H1 (cell line): ENCODE measurements around the gene VSIR. TPM values are rescaled to one million over a fixed set of nuclear protein-coding genes. Genes with fewer than 3 reads are reported as not detected.

Experiments
- CHD1 ChIP-seq: IDR thresholded peaks from 2 replicates; pipeline ENCODE4 v1.6.1; 2012; ENCODE audit warnings: low read depth, low read length, improper control_type of control experiment
- JUND ChIP-seq: IDR thresholded peaks from 2 replicates; pipeline ENCODE4 v1.6.1; 2011; ENCODE audit warnings: mild to moderate bottlenecking, improper control_type of control experiment, low read length
- KDM1A ChIP-seq: fragments of 200-600, 300-600 bp; sonication (generic); IDR thresholded peaks from 2 replicates; pipeline ENCODE4 v1.7.1; 2016; ENCODE audit warnings: mild to moderate bottlenecking, low read length, borderline replicate concordance
- NRF1 ChIP-seq: IDR thresholded peaks from 2 replicates; pipeline ENCODE4 v1.6.1; 2011; ENCODE audit warnings: mild to moderate bottlenecking, low read depth, low read length, improper control_type of control experiment
- POLR2A ChIP-seq, 2 experiments: IDR thresholded peaks; 1 replicate in 1 of 2; 2 replicates in 1 of 2; pipeline ENCODE4 v1.6.1; 2011; ENCODE audit warnings: low read depth in 2 of 2, low read length in 2 of 2, mild to moderate bottlenecking in 2 of 2; ENCODE audit errors: control extremely low read depth in 1 of 2
- RAD21 ChIP-seq, 2 experiments: IDR thresholded peaks in 1 of 2; conservative IDR thresholded peaks in 1 of 2; 2 replicates each; pipeline ENCODE4 v1.6.1; 2011; ENCODE audit warnings: low read depth in 2 of 2, low read length in 2 of 2, improper control_type of control experiment in 1 of 2, inconsistent platforms in 1 of 2, mild to moderate bottlenecking in 1 of 2, moderate library complexity in 1 of 2
- SIRT6 ChIP-seq: IDR thresholded peaks from one replicate; pipeline ENCODE4 v1.7.1; 2012; ENCODE audit warnings: low read length, inconsistent platforms
- polyA plus RNA-seq, 7 experiments: library from polyadenylated mRNA; depleted of rRNA in 3 of 7; stranded (reverse) in 5 of 7; unstranded in 2 of 7; fragments of >200 nt in 5 of 7; fragments of 200-250 nt in 2 of 7; gene quantifications; 1 replicate in 5 of 7; 2 replicates in 1 of 7; 4 replicates in 1 of 7; pipeline versions ENCODE4 v1.2.1 to v1.2.3, GENCODE V29; 2011 to 2013; ENCODE audit warnings: missing spikeins in 2 of 7, mixed read lengths in 2 of 7
- total RNA-seq: library from RNA; stranded (reverse); fragmentation: NEBNext Ultra II Directional; extraction: Animal tissue kit (Norgen Biotek cat#: 25700); gene quantifications from 2 replicates; pipeline ENCODE4 v1.2.1, GENCODE V29; 2021

Gene VSIR
- total and polyA plus RNA-seq, 2 of the 8 experiments (the other 6 are each of a cell fraction or from before 2014, with no cell fraction given) = 0.33 TPM; not detected in 1

GRCh38 chr10:71739358-71739900, 33.9 kb downstream of the VSIR start (continued):
- no peak for TF ChIP-seq POLR2A (IDR thresholded peaks at IDR 0.05; ENCODE audit: control extremely low read depth in 1 of 2, low read depth in 2 of 2, low read length in 2 of 2)
- no peak for TF ChIP-seq SIRT6
- TF ChIP-seq RAD21 (IDR thresholded peaks at IDR 0.05 in 1 of 2, conservative IDR thresholded peaks at IDR 0.05 in 1 of 2; ENCODE audit: low read depth in 2 of 2, low read length in 2 of 2) = no peak
- TF ChIP-seq JUND = no peak
- TF ChIP-seq NRF1 = no peak
- TF ChIP-seq KDM1A = no peak
- no peak for TF ChIP-seq CHD1
